B cell (primary cell): ENCODE measurements around the gene USP37.

Experiments used
- CTCF ChIP-seq: fragments of 200-600 bp; IDR thresholded peaks from one replicate; pipeline ENCODE4 v1.8.0; 2022; ENCODE audit warnings: antibody characterized with exemption, mild to moderate bottlenecking
- EZH2 ChIP-seq: IDR thresholded peaks from 2 replicates; pipeline ENCODE4 v1.6.1; 2012; ENCODE audit warnings: borderline replicate concordance, low read depth, mild to moderate bottlenecking, moderate library complexity, low read length; ENCODE audit not compliant: insufficient read depth, poor library complexity, severe bottlenecking

GRCh38 chr2:218547978-218548377, 20.2 kb downstream of the USP37 start:
- TF ChIP-seq EZH2 (no peak), CTCF (no peak)
